Measurements from ENCODE around the gene TAC4. TPM values are rescaled to one million over a fixed set of nuclear protein-coding genes. Genes with fewer than 3 reads are reported as not detected.

The TAC4 gene
- total RNA-seq, 2 experiments from 2014 or later = not detected

DNA sequence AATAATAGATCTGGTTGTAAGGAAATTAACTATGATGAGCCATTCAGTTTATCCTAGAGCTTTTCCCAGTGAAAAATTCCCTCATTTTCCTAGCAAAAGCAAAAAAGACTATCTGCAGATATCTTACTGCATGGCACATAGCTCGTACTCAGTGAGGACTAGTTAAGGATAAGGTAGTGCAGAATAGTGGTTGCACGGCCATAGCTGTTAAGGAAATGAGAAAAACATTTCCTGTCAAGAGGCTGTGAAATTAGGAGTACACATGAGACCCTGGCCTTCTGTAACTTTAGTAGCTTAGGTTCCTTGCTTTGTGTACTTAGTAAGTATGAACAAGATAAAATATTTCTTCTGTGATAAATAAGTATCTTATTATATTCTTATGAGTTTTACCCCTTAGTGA lies 49.1 kb downstream of the TAC4 start:
- H3K27me3 Mint-ChIP-seq = no peaks in the 10 kb centered on the region
- H3K27ac Mint-ChIP-seq = no peak overlapping the region
- no peaks in the 10 kb centered on the region for H3K9me3 Mint-ChIP-seq
- ATAC-seq (ENCODE audit: low read depth) (peak; percentile 39), DNase-seq (no peak)
- POLR2A ChIA-PET = interaction anchor here (0.5 to 2.1 kb wide), 4 partner anchors 9 to 415 kb away, joined by 3 to 11 read pairs (median 3); partner anchors contain the start of gene KAT7
- H3K4me1 Mint-ChIP-seq = peaks cover 40% of the 10 kb centered on the region
- peaks cover 39% of the 10 kb centered on the region for H3K36me3 Mint-ChIP-seq
- H3K4me3 Mint-ChIP-seq = peak overlapping the region; percentile 10

DNA sequence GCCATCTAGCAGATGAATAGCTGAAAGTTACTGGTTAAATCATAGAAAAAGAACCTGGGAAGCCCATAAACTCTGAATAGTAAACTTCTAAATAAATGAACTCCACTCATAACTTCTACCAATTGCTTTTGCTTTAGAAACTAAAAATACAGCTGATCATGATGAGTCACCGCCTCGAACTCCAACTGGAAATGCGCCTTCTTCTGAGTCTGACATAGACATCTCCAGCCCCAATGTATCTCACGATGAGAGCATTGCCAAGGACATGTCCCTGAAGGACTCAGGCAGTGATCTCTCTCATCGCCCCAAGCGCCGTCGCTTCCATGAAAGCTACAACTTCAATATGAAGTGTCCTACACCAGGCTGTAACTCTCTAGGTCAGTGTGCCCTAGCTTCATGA lies 49.7 kb downstream of the TAC4 start:
- H3K4me1 Mint-ChIP-seq = peaks cover 42% of the 10 kb centered on the region
- no peaks in the 10 kb centered on the region for H3K27me3 Mint-ChIP-seq
- DNase-seq (no peak), ATAC-seq (ENCODE audit: low read depth) (no peak)
- H3K9me3 Mint-ChIP-seq = no peaks in the 10 kb centered on the region
- H3K4me3 Mint-ChIP-seq = peak overlapping the region; percentile 9
- no peak overlapping the region for H3K27ac Mint-ChIP-seq
- peaks cover 40% of the 10 kb centered on the region for H3K36me3 Mint-ChIP-seq
- POLR2A ChIA-PET = interaction anchor here (0.5 to 2.1 kb wide), 4 partner anchors 10 to 416 kb away, joined by 3 to 11 read pairs (median 3); partner anchors contain the start of gene KAT7

DNA sequence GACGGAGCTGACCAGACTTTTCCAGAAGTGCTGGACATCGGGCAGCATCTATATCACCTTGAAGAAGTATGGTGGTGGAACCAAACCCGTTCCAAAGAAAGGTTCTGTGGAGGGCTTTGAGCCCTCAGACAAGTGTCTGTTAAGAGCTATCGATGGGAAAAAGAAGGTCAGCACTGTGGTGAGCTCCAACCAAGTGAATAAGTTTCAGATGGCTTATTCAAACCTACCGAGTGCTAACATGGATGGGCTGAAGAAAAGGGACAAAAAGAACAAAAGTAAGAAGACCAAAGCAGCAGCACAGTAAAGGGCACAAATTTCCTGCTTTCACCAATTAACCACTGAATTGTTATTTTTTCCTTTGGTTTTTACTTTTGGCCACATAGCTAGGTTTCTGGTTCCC lies 52.5 kb downstream of the TAC4 start:
- no peak for DNase-seq
- ATAC-seq (ENCODE audit: low read depth) = peak; percentile 42
- Mint-ChIP-seq H3K4me1 (peaks cover 54% of the 10 kb centered on the region), H3K27me3 (no peaks in the 10 kb centered on the region), H3K36me3 (peaks cover 44% of the 10 kb centered on the region), H3K27ac (peak overlapping the region; percentile 82), H3K9me3 (no peaks in the 10 kb centered on the region), H3K4me3 (peak overlapping the region; percentile 70)
- POLR2A ChIA-PET = interaction anchor here (1.1 to 1.5 kb wide), 2 partner anchors 47 to 119 kb away, joined by 3 to 5 read pairs; no protein-coding TSS in a partner anchor

DNA sequence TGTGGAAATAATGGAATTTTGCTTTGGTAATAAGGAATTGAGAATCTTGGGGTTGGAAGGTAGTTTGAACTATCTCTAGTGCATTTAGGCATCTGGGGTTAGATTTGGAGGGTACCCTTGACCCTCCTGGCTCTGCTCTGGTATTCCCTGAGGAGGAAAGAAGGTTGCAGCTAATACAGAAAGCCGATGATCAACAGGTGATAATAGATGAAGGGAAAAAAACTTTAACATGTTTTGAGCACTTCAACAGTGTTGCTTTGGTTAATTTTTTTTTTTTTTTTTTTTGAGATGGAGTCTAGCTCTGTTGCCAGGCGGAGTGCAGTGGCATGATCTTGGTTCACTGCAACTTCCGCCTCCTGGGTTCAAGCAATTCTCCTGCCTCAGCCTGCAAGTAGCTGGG lies 54.6 kb downstream of the TAC4 start:
- Mint-ChIP-seq H3K4me1 (peaks cover 59% of the 10 kb centered on the region), H3K36me3 (peaks cover 40% of the 10 kb centered on the region), H3K9me3 (no peaks in the 10 kb centered on the region), H3K27me3 (no peaks in the 10 kb centered on the region), H3K27ac (no peak overlapping the region), H3K4me3 (no peak overlapping the region)
- DNase-seq (no peak), ATAC-seq (ENCODE audit: low read depth) (no peak)
- POLR2A ChIA-PET = interaction anchor here (0.6 to 0.7 kb wide), 2 partner anchors 58 to 85 kb away, joined by 4 read pairs; partner anchors contain the start of gene SLC35B1

DNA sequence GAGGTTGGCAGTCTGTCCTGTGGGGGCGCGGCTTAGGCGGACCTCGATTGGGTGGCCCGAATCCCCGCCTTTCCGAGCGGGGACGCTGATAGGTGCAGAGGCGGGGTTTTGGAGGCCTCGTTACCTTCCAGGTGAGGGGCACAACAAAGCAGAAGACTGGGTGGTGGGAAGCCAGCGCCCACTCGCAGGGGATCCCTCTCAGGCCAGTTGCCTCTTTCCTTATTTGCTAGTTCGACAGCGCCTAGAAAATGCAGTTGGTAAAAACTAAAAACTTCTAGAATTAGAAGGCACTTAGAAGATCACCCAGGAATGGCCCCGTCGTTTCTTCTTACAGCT lies 58.7 kb downstream of the TAC4 start:
- Mint-ChIP-seq H3K27me3 (peaks cover 2% of the 10 kb centered on the region), H3K36me3 (peaks cover 18% of the 10 kb centered on the region), H3K27ac (peak overlapping the region; percentile 97), H3K4me1 (peaks cover 44% of the 10 kb centered on the region), H3K4me3 (peak overlapping the region; percentile 91), H3K9me3 (no peaks in the 10 kb centered on the region)
- no peak for DNase-seq
- ATAC-seq (ENCODE audit: low read depth) = no peak
- POLR2A ChIA-PET = interaction anchor here (1.8 to 3.1 kb wide), 11 partner anchors 9 to 92 kb away, joined by 4 to 19 read pairs (median 10); partner anchors contain the start of genes FAM117A and SLC35B1

DNA sequence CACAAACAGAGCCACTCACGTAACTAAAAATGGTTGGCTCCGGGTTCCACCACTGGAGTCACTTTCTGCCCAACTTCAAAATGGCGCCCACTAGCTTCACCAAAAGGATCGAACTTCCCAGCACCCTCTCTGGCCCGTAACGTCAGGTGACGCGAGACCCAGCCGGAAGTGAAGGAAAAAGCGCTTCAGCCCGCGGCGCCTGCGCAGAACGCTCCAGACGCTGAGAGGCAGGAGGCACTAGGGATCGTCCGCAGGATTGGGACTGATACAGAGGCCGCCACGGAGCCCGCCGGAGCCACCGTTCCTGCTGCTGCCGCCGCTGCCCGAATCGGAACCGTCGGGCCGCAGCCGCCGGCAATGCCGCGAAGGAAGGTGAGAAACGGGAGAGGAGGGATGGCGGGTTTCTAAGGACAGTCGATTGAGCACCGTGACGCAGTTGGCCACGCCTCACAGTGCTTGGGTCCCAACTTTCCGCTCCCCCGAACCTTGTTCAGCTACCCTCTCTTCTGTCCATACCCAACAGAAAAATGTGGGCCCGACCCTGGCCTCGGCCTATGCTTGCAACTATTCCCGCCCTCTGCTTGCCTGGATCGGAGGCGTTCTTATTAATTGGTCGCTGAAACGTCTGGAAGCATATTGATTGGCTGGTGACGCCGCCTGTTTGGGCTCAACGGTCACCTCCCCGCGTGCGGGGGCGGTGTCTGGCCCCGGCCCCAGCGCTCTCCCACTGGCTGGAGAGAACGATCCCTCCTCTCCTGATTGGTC lies 59.2 kb downstream of the TAC4 start, which contains the start of gene KAT7:
Gene KAT7 (plus strand): TSS at position 204 of the 765 bp plus-strand sequence. CDS start 154 bp downstream, at position 358.
- ATAC-seq (ENCODE audit: low read depth) = peak; percentile 92
- H3K36me3 Mint-ChIP-seq = peaks cover 18% of the 10 kb centered on the region

More for the DNA sequence above, 59.2 kb downstream of the TAC4 start, which contains the start of gene KAT7:
- Mint-ChIP-seq H3K27me3 (peaks cover 2% of the 10 kb centered on the region), H3K4me3 (peak within 1 kb of the TSS; percentile 91), H3K4me1 (peaks cover 38% of the 10 kb centered on the region), H3K9me3 (no peaks in the 10 kb centered on the region), H3K27ac (peak within 1 kb of the TSS; percentile 97)
- DNase-seq = peak; percentile 96
- POLR2A ChIA-PET = interaction anchor here (0.9 to 3.1 kb wide), 20 partner anchors 10 to 219 kb away, joined by 3 to 19 read pairs (median 4); partner anchors contain the start of genes FAM117A and SLC35B1

Other genes starting within 250 kb of the TAC4 start
- gene SPOP, start 170.0 kb downstream of the TAC4 start, total RNA-seq = 10 to 100 TPM; 49.6 to 60.6 TPM
- 10 to 100 TPM; 45.9 to 48.5 TPM for gene SLC35B1, start 140.1 kb downstream of the TAC4 start, total RNA-seq
- gene FAM117A, start 83.9 kb downstream of the TAC4 start, total RNA-seq = 10 to 100 TPM; 47.0 to 57.2 TPM
- gene KAT7, start 59.4 kb downstream of the TAC4 start, total RNA-seq = 10 to 100 TPM; 91.7 to 92.5 TPM
- under 1 TPM; 0.60 to 0.69 TPM for gene DLX4, start 121.1 kb upstream of the TAC4 start, total RNA-seq
- gene DLX3, start 147.2 kb upstream of the TAC4 start, total RNA-seq = not detected
- 10 to 100 TPM in 1 of 2 experiments, 1 to 10 TPM in 1; 6.9 to 14.0 TPM for gene ITGA3, start 208.0 kb upstream of the TAC4 start, total RNA-seq
- gene PDK2, start 247.3 kb upstream of the TAC4 start, total RNA-seq = 10 to 100 TPM; 24.1 to 26.4 TPM

All from activated naive CD8-positive, alpha-beta T cell treated with anti-CD3 and anti-CD28 coated beads, Interleukin-2, amount 10 ng/mL, durations not matched to agents 7 days and 5 days (primary cell).